ENCODE measurements around the gene ORMDL1.

Gene ORMDL1

GRCh38 chr2:189726849-189727248, 57.3 kb downstream of the ORMDL1 start:
- DNase-seq (ENCODE audit: low spot score) = no peak

GRCh38 chr2:189726271-189726670, 57.9 kb downstream of the ORMDL1 start:
- TF ChIP-seq CTCF (IDR thresholded peaks at IDR 0.05; ENCODE audit: extremely low read depth, missing control alignments) = no peak
- no peak for DNase-seq (ENCODE audit: low spot score)

More at GRCh38 chr2:189726849-189727248, 57.3 kb downstream of the ORMDL1 start:
- no peak for TF ChIP-seq CTCF (IDR thresholded peaks at IDR 0.05; ENCODE audit: extremely low read depth, missing control alignments)

- TF ChIP-seq CTCF (IDR thresholded peaks at IDR 0.05; ENCODE audit: extremely low read depth, missing control alignments) = no peak
- DNase-seq (ENCODE audit: low spot score) = no peak
Measured at GRCh38 chr2:189723192-189723591, 60.9 kb downstream of the ORMDL1 start.
